Lower leg skin (tissue), 3 donors: ENCODE data around the gene HELQ.

Experiments used
- CTCF ChIP-seq, 3 donors: fragments of 450-650 bp; IDR thresholded peaks; one replicate each; pipeline ENCODE4 v1.5.1; 2016; ENCODE audit warnings: antibody characterized with exemption in 3 of 3, mild to moderate bottlenecking in 3 of 3, moderate library complexity in 2 of 3
- POLR2A ChIP-seq, 2 donors: fragments of 450-650 bp; IDR thresholded peaks; one replicate each; pipeline ENCODE4 v1.6.1; 2016 to 2017; ENCODE audit warnings: antibody characterized with exemption in 2 of 2, mild to moderate bottlenecking in 1 of 2, moderate library complexity in 1 of 2

GRCh38 chr4:83388313-83388676 lies 67.3 kb downstream of the HELQ start:
- TF ChIP-seq CTCF (IDR thresholded peaks at IDR 0.05) (no peak), POLR2A (IDR thresholded peaks at IDR 0.05) (no peak)
